Measurements from ENCODE around the gene PATJ.

Gene PATJ

DNA sequence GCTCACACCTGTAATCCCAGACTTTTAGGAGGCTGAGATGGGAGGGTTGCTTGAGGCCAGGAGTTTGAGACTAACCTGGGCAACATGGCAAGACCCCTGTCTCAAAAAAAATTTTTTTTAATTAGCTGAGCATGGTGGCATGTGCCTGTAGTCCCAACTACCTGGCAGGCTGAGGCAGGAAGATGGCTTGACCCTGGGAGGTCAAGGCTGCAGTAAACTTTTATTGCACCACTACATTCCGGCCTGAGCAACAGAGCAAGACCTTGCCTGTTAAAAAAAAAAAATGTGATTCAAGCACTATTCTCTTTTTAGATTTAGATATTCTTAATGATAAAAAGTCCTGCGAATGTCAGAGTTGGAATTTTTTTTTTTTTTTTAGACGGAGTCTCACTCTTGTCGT lies 349.8 kb downstream of the PATJ start:
- H3K4me3 ChIP-seq (ENCODE audit: low read depth in 1 of 2, low read length in 2 of 2) = no peak overlapping the region
- H3K4me1 ChIP-seq (ENCODE audit: insufficient read depth, low read length) = no peaks in the 10 kb centered on the region
- no peak overlapping the region for H3K9ac ChIP-seq (ENCODE audit: low read length)
- no peaks in the 10 kb centered on the region for H3K36me3 ChIP-seq (ENCODE audit: insufficient read depth, low read length)
- no peaks in the 10 kb centered on the region for H3K27me3 ChIP-seq (ENCODE audit: control insufficient read depth in 1 of 2, insufficient read depth in 2 of 2, low read length in 2 of 2)
- no peaks in the 10 kb centered on the region for H3K9me3 ChIP-seq (ENCODE audit: low read length)
- H3K27ac ChIP-seq (ENCODE audit: low read depth, low read length) = no peak overlapping the region

DNA sequence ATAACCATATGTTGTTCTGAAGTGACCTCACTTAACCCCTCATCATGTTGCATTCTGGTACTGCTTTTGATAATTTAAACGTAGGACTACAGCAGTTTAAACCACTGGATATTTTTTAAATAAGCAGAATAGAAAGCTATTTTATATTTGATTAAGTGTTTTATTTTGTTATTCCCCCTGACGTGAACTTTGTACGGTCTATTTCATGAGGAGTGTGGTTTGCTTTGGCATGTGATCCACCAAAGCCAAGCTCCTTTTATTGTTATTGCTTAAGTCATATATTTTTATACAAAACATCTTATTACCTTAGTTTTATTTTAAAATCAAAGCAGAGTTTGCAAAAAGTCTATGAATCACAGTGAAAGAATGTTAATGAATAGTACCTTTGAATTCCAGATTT lies 351.0 kb downstream of the PATJ start:
- Histone ChIP-seq H3K36me3 (ENCODE audit: insufficient read depth, low read length) (no peaks in the 10 kb centered on the region), H3K9me3 (ENCODE audit: low read length) (peaks cover 3% of the 10 kb centered on the region), H3K4me1 (ENCODE audit: insufficient read depth, low read length) (no peaks in the 10 kb centered on the region), H3K27me3 (ENCODE audit: control insufficient read depth in 1 of 2, insufficient read depth in 2 of 2, low read length in 2 of 2) (no peaks in the 10 kb centered on the region), H3K27ac (ENCODE audit: low read depth, low read length) (no peak overlapping the region), H3K9ac (ENCODE audit: low read length) (no peak overlapping the region), H3K4me3 (ENCODE audit: low read depth in 1 of 2, low read length in 2 of 2) (no peak overlapping the region)

DNA sequence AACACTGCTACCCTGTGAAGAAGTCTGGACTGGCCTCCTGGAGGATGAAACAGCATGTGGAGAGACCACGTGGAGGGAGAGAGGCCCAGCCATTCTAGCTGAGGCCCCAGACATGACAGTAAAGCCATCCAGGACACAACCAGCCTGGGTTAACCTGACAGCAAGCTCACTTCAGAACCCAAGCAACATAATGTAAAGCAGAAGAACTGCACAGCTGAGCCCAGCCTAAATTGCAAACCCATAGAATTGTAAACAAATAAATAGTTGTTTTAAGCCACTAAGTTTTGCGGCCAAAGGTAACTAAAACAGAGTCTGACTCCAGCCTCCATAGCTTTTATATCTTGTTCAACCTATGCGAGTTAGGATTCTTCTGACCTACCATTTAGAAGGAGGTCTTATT lies 355.2 kb downstream of the PATJ start:
- Histone ChIP-seq H3K4me1 (ENCODE audit: insufficient read depth, low read length) (no peaks in the 10 kb centered on the region), H3K36me3 (ENCODE audit: insufficient read depth, low read length) (no peaks in the 10 kb centered on the region)

DNA sequence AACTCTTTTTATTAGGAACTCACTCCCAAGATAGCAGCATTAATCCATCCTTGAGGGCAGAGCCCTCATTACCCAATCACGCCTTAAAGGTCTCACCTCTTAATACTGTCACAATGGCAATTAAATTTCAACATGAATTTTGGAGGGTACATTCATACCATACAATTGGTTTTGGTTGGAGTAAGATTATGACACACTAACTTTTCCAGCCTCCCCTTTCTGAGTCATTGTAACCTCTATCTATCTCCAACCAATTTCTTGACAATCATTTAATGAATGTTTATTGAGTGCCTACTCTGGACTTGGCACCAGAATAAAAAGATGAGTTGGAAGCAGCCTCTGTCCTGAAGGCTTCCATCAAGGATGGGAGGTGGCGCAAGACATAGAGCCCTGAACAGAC lies 358.2 kb downstream of the PATJ start:
- H3K4me3 ChIP-seq (ENCODE audit: low read depth in 1 of 2, low read length in 2 of 2) = no peak overlapping the region
- H3K27me3 ChIP-seq (ENCODE audit: control insufficient read depth in 1 of 2, insufficient read depth in 2 of 2, low read length in 2 of 2) = no peaks in the 10 kb centered on the region
- no peaks in the 10 kb centered on the region for H3K36me3 ChIP-seq (ENCODE audit: insufficient read depth, low read length)
- H3K27ac ChIP-seq (ENCODE audit: low read depth, low read length) = no peak overlapping the region
- no peaks in the 10 kb centered on the region for H3K4me1 ChIP-seq (ENCODE audit: insufficient read depth, low read length)
- no peak overlapping the region for H3K9ac ChIP-seq (ENCODE audit: low read length)
- H3K9me3 ChIP-seq (ENCODE audit: low read length) = peaks cover 3% of the 10 kb centered on the region

More for the DNA sequence above, 355.2 kb downstream of the PATJ start:
- peaks cover 3% of the 10 kb centered on the region for H3K9me3 ChIP-seq (ENCODE audit: low read length)
- no peak overlapping the region for H3K27ac ChIP-seq (ENCODE audit: low read depth, low read length)
- H3K27me3 ChIP-seq (ENCODE audit: control insufficient read depth in 1 of 2, insufficient read depth in 2 of 2, low read length in 2 of 2) = no peaks in the 10 kb centered on the region
- H3K4me3 ChIP-seq (ENCODE audit: low read depth in 1 of 2, low read length in 2 of 2) = no peak overlapping the region
- H3K9ac ChIP-seq (ENCODE audit: low read length) = no peak overlapping the region

DNA sequence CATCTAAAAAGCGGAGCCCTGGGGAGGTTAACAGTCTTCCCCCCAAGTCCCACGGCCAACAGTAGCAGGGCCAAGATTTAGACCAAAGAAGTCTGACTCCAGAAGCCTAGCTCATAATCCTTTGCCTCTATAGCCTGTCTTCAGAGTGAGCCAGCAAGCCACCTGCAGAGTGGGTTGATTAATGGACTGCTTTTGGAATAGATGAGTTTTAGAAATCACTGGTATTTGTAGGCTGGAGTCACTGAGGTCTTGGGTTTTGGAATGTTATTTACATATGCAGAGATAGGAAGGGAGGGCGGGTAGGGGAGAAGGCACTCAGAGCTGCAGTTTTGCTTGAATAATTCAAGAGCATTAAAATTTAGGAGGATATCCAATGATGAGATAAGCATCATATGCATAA lies 361.6 kb downstream of the PATJ start:
- Histone ChIP-seq H3K4me1 (ENCODE audit: insufficient read depth, low read length) (no peaks in the 10 kb centered on the region), H3K4me3 (ENCODE audit: low read depth in 1 of 2, low read length in 2 of 2) (no peak overlapping the region), H3K9me3 (ENCODE audit: low read length) (no peaks in the 10 kb centered on the region), H3K27me3 (ENCODE audit: control insufficient read depth in 1 of 2, insufficient read depth in 2 of 2, low read length in 2 of 2) (no peaks in the 10 kb centered on the region), H3K36me3 (ENCODE audit: insufficient read depth, low read length) (no peaks in the 10 kb centered on the region), H3K9ac (ENCODE audit: low read length) (no peak overlapping the region), H3K27ac (ENCODE audit: low read depth, low read length) (no peak overlapping the region)

DNA sequence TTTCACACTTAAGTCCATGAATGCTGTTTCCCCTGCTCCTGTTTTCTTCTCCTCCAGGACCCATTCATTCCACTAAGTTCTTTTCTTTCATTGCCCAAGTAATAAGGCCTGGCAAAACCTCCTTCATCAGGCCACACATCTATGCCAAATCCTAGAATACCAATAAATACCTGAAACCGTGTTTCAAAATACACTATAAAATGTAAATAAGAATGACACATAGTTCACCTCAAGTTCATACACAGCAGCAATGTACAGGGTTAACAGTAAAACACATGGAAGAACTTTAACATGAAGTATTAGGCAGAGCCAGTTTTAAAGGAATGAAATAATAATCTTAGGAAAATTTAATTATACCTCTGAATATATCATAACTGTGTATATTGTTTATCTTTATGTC lies 365.6 kb downstream of the PATJ start:
- Histone ChIP-seq H3K9ac (ENCODE audit: low read length) (no peak overlapping the region), H3K9me3 (ENCODE audit: low read length) (no peaks in the 10 kb centered on the region), H3K36me3 (ENCODE audit: insufficient read depth, low read length) (no peaks in the 10 kb centered on the region), H3K4me1 (ENCODE audit: insufficient read depth, low read length) (no peaks in the 10 kb centered on the region), H3K27ac (ENCODE audit: low read depth, low read length) (no peak overlapping the region), H3K4me3 (ENCODE audit: low read depth in 1 of 2, low read length in 2 of 2) (no peak overlapping the region), H3K27me3 (ENCODE audit: control insufficient read depth in 1 of 2, insufficient read depth in 2 of 2, low read length in 2 of 2) (no peaks in the 10 kb centered on the region)

DNA sequence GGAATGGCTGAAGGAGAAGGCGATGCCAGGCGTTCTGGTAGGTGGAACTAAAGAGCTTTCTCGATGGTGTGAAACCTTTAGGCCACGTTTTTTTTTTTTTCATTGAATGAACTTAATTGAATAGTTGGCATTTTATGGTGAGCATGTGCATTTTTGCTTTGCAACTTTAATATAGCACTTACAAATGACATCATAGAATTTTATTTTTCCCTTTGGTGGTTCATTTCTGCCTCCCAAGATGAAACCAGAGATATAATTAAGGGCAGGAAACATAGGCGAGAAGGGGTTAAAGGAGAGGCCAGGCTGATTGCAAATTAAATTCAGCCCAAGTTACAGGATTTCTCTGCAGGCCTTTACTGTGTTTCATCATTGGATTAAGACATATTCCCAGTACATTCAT lies 366.8 kb downstream of the PATJ start:
- H3K27ac ChIP-seq (ENCODE audit: low read depth, low read length) = no peak overlapping the region
- H3K27me3 ChIP-seq (ENCODE audit: control insufficient read depth in 1 of 2, insufficient read depth in 2 of 2, low read length in 2 of 2) = no peaks in the 10 kb centered on the region
- H3K36me3 ChIP-seq (ENCODE audit: insufficient read depth, low read length) = no peaks in the 10 kb centered on the region
- H3K4me3 ChIP-seq (ENCODE audit: low read depth in 1 of 2, low read length in 2 of 2) = no peak overlapping the region
- H3K9ac ChIP-seq (ENCODE audit: low read length) = no peak overlapping the region
- H3K9me3 ChIP-seq (ENCODE audit: low read length) = no peaks in the 10 kb centered on the region
- H3K4me1 ChIP-seq (ENCODE audit: insufficient read depth, low read length) = no peaks in the 10 kb centered on the region

DNA sequence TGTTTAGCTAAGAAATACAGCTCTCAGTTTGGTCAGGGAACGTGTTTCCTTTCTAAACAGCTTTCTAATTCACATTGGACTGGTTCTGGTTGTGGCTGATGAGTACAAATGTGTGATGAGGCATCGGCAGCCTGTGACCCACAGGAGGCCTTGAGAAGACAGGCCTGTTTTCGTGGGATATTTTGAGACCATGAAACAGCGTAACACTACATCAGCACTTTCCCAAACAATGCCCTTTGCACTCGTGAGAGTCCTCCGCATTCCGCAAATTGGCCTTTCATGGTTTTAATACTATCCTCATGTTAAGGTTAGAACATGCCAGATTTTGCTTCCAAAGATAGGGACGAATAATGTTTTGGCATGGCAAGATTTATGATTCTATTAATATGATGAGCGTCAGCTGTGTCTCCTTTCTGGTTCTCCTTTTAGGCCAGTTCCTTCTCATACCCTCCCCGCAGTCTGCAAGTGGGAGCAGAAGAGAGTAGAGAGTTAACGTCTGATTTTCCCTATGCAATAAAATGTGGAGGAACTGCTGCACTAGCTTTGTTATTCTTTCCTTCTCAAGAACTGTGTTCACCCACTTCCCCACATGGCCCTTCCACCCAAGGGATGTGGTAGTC lies 368.0 kb downstream of the PATJ start:
- Histone ChIP-seq H3K9ac (ENCODE audit: low read length) (no peak overlapping the region), H3K27ac (ENCODE audit: low read depth, low read length) (no peak overlapping the region), H3K36me3 (ENCODE audit: insufficient read depth, low read length) (no peaks in the 10 kb centered on the region)

DNA sequence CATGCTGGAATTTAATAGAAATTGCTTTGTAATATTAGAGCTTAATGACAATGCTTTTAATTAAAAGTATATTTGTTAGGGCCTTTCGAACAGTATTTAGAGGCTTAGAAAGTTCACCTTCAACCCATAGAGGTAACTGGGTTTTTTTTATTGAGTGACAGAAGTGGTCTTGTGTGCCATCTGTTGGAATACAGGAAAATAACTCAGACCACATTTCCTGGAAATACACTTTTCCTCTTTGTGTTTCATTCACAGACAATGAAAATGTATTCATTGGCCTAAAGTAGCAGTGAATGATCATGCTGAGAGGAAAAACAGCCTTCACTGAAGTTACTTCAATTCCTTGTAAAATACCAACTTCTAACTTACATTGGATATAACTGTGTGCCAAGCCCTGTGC lies 368.8 kb downstream of the PATJ start:
- Histone ChIP-seq H3K4me3 (ENCODE audit: low read depth in 1 of 2, low read length in 2 of 2) (no peak overlapping the region), H3K9ac (ENCODE audit: low read length) (no peak overlapping the region), H3K27me3 (ENCODE audit: control insufficient read depth in 1 of 2, insufficient read depth in 2 of 2, low read length in 2 of 2) (no peaks in the 10 kb centered on the region), H3K36me3 (ENCODE audit: insufficient read depth, low read length) (no peaks in the 10 kb centered on the region), H3K27ac (ENCODE audit: low read depth, low read length) (no peak overlapping the region), H3K9me3 (ENCODE audit: low read length) (no peaks in the 10 kb centered on the region), H3K4me1 (ENCODE audit: insufficient read depth, low read length) (no peaks in the 10 kb centered on the region)

More for the DNA sequence above, 368.0 kb downstream of the PATJ start:
- Histone ChIP-seq H3K4me3 (ENCODE audit: low read depth in 1 of 2, low read length in 2 of 2) (no peak overlapping the region), H3K9me3 (ENCODE audit: low read length) (no peaks in the 10 kb centered on the region), H3K27me3 (ENCODE audit: control insufficient read depth in 1 of 2, insufficient read depth in 2 of 2, low read length in 2 of 2) (no peaks in the 10 kb centered on the region), H3K4me1 (ENCODE audit: insufficient read depth, low read length) (no peaks in the 10 kb centered on the region)

DNA sequence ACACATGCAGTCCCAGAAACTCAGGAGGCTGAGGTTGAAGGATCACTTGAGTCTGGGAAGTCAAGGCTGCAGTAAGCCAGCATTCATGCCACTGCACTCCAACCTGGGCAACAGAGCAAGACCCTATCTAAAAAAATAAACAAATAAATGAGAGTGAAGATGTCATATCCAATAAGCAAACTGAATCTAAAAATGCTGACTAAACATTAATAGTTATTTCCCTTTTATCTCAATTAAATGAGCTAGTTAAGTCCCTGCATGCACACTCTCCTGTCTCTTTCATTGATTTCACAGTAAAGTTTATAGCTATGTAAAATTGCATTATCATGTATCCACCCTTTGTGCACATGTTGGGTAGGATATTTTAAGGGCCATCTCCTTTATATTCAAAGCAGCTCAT lies 371.2 kb downstream of the PATJ start:
- H3K27ac ChIP-seq (ENCODE audit: low read depth, low read length) = no peak overlapping the region
- H3K4me1 ChIP-seq (ENCODE audit: insufficient read depth, low read length) = no peaks in the 10 kb centered on the region
- no peaks in the 10 kb centered on the region for H3K9me3 ChIP-seq (ENCODE audit: low read length)
- H3K4me3 ChIP-seq (ENCODE audit: low read depth in 1 of 2, low read length in 2 of 2) = no peak overlapping the region
- no peaks in the 10 kb centered on the region for H3K27me3 ChIP-seq (ENCODE audit: control insufficient read depth in 1 of 2, insufficient read depth in 2 of 2, low read length in 2 of 2)
- H3K36me3 ChIP-seq (ENCODE audit: insufficient read depth, low read length) = no peaks in the 10 kb centered on the region
- H3K9ac ChIP-seq (ENCODE audit: low read length) = no peak overlapping the region

DNA sequence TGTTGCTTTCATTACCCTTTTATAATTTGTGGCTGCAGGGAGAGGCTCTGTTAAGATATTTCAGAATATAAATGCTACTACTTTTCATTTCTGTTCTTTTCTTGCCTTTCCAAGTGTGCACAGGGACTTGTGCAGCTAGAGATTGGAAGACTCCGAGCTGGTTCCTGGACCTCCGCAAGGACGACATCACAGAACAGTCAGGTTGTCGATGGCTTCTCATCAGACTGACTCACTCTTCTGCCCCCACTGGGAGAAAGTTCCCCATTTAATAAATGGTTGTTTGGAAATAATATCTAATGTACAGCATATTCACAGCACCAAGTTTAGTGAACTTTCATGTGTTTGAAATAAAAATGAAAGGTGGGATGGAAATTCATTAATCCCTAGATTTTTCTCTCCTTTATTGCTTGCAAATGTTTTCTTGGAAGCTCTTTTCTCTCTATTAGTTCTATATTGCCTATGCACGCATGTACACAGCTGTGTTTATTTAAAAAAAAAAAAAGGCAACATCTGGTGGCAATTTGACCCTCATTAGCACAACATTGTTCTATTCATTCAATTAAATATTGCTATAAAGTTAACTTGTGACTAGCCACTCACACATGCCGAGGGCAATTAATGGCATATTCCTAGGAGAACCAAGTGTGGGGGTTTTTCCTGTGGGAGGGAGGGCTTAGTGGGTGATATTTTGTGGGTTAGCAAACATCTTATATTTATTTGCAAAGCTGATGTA lies 374.9 kb downstream of the PATJ start:
- Histone ChIP-seq H3K9me3 (ENCODE audit: low read length) (no peaks in the 10 kb centered on the region), H3K4me3 (ENCODE audit: low read depth in 1 of 2, low read length in 2 of 2) (no peak overlapping the region), H3K27ac (ENCODE audit: low read depth, low read length) (no peak overlapping the region), H3K27me3 (ENCODE audit: control insufficient read depth in 1 of 2, insufficient read depth in 2 of 2, low read length in 2 of 2) (no peaks in the 10 kb centered on the region), H3K9ac (ENCODE audit: low read length) (no peak overlapping the region), H3K36me3 (ENCODE audit: insufficient read depth, low read length) (no peaks in the 10 kb centered on the region), H3K4me1 (ENCODE audit: insufficient read depth, low read length) (no peaks in the 10 kb centered on the region)

All from muscle layer of colon (tissue), 2 donors.